Activated T-cell treated with anti-CD3 and anti-CD28 coated beads, Interleukin-2, amount 50 U/mL, for 4 hours (primary cell): ENCODE results near the gene C20orf96. TPM values are rescaled to one million over a fixed set of nuclear protein-coding genes. Genes with fewer than 3 reads are reported as not detected.
A peak's percentile ranks its signal among the peaks of the same experiment; 100 is the strongest.

Experiments
- ATAC-seq, 2 donors: fragments of 200-7000 bp; cut with Tn5 transposase; one replicate each; pipeline ENCODE4 v1.10.0; 2021
- DNase-seq: peaks from one replicate; pipeline ENCODE4 v3.0.0-alpha.2; 2020
- H3K27me3 Mint-ChIP-seq: one replicate; pipeline ENCODE4 v1.8.0; 2021; ENCODE audit warnings: low read depth, mixed read lengths
- H3K36me3 Mint-ChIP-seq: one replicate; pipeline ENCODE4 v1.8.0; 2022; ENCODE audit warnings: mixed read lengths; ENCODE audit not compliant: insufficient read depth
- H3K4me1 Mint-ChIP-seq: one replicate; pipeline ENCODE4 v1.8.0; 2021; ENCODE audit warnings: low read depth, mixed read lengths
- H3K4me3 Mint-ChIP-seq: one replicate; pipeline ENCODE4 v1.8.0; 2021; ENCODE audit warnings: mild to moderate bottlenecking, moderate library complexity, mixed read lengths
- H3K9me3 Mint-ChIP-seq: one replicate; pipeline ENCODE4 v1.8.0; 2021; ENCODE audit warnings: mixed read lengths
- total RNA-seq, 3 donors: library from RNA; stranded (reverse); gene quantifications; one replicate each; pipeline ENCODE4 v1.2.1, GENCODE V29; 2021

Gene C20orf96
- total RNA-seq, 3 donors from 2014 or later: 2.1 to 3.2 (median 3.0) TPM

DNA sequence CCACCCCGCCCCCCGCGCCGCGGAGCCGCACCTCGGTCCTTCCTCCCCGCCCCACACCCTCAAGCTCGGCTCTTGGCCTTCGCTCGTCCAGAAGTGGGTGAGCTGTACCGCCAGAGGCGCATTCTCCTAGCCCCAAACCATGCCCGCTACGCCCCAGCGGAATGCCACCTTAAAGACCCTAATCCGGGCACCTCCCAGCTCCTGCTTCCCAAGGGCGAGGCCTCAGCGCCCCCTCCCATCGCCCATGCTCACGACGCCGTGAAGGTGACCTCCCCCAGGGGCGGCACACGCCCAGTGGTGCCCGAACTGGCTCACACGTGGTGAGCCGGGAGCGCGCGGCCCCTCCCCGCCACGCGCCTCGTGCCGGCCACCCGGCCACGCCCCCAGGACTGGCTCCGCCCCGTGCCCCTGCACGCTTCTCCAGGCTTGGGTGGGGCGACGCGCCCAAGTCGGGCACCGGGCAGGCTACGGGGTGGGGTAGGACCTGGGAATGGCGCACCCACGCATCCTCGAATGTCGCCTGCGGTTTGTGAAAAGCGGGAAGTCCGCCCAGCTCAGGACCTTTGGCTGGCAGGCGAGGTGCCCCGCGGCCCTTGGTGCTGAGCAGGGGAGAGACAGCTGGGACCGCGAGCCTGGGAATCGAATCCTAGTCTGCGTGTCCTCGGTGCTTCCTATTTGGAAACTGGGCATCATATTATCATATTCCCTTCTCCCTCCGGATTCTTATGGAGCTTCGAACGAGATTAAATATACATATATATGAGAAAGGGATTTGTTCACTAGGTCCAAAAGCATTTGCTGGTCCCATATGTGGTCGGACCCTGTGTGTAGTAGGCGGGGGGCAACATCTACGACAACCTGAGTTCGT is 33.9 kb upstream of the C20orf96 start:
- peak; percentile 92 for DNase-seq
- Mint-ChIP-seq H3K9me3 (no peaks in the 10 kb centered on the region), H3K36me3 (no peaks in the 10 kb centered on the region), H3K27me3 (no peaks in the 10 kb centered on the region), H3K4me3 (peak overlapping the region; percentile 87), H3K4me1 (peaks cover 11% of the 10 kb centered on the region)
- ATAC-seq: peak; percentile 70 to 72

DNA sequence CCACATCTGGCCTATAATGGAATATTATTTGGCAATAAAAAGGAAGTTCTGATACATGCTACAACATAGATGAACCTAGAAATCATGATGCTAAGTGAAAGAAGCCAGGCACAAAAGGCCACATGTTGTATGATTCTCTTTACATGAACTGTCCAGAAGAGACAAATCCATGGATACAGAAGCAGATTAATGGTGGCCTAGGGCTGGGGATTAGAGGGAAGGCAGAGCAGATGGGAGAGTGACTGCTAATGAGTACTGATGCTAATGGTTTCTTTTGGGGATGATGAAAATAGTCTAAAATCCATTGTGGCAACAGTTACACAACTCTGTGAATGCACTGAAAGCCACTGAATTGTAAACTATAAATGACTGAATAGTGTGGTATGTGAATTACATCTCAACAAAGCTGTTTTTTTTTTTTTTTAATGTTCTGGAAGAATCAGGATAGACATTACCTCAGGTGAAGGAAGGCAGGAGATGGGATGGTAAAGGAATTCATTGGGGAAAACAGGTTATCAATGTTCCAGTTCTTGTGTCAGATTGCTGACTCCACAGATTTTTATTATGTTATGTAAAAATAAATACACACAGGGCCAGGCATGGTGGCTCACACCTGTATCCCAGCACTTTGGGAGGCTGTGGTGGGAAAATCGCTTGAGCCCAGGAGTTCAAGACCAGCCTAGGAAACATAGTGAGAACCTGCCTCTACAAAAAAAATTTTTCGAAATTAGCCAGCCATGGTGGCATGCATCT is 25.9 kb upstream of the C20orf96 start:
- ATAC-seq (no peak), DNase-seq (no peak)
- Mint-ChIP-seq H3K27me3 (peaks cover 1% of the 10 kb centered on the region), H3K4me1 (no peaks in the 10 kb centered on the region), H3K9me3 (no peaks in the 10 kb centered on the region), H3K36me3 (no peaks in the 10 kb centered on the region), H3K4me3 (no peak overlapping the region)

GRCh38 chr20:313948-314347 is 23.4 kb upstream of the C20orf96 start:
- Mint-ChIP-seq H3K27me3 (peaks cover 1% of the 10 kb centered on the region), H3K36me3 (no peaks in the 10 kb centered on the region), H3K9me3 (no peaks in the 10 kb centered on the region), H3K4me1 (peaks cover 11% of the 10 kb centered on the region), H3K4me3 (no peak overlapping the region)
- ATAC-seq (no peak), DNase-seq (no peak)

GRCh38 chr20:313402-313801 is 22.9 kb upstream of the C20orf96 start:
- DNase-seq (no peak), ATAC-seq (no peak)
- H3K4me3 Mint-ChIP-seq: no peak overlapping the region
- H3K27me3 Mint-ChIP-seq: peaks cover 1% of the 10 kb centered on the region
- peaks cover 11% of the 10 kb centered on the region for H3K4me1 Mint-ChIP-seq
- H3K36me3 Mint-ChIP-seq: no peaks in the 10 kb centered on the region
- H3K9me3 Mint-ChIP-seq: no peaks in the 10 kb centered on the region

GRCh38 chr20:312866-313265 is 22.3 kb upstream of the C20orf96 start:
- H3K4me1 Mint-ChIP-seq: peaks cover 11% of the 10 kb centered on the region
- no peaks in the 10 kb centered on the region for H3K9me3 Mint-ChIP-seq
- H3K27me3 Mint-ChIP-seq: peaks cover 1% of the 10 kb centered on the region
- no peaks in the 10 kb centered on the region for H3K36me3 Mint-ChIP-seq
- ATAC-seq (no peak), DNase-seq (no peak)
- H3K4me3 Mint-ChIP-seq: no peak overlapping the region

DNA sequence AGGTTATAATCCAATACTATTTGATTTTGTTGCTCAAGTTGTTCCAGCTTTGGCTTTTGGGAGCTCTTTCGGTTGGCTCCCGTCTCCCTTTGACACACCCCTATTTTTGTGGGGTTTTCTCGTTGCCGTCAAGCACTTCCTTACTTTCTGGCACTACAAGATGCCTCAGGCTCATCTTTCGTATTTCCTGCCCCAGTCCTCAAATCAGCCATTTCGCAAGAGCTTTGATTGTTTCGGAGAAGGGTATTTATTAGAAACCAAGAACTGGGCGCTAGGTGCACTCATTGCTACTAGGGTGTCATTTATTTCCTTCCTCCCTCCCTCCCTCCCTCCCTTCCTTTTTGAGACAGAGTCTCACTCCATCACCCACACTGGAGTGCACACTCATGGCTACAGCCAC is 21.5 kb upstream of the C20orf96 start:
- ATAC-seq (no peak), DNase-seq (no peak)
- H3K4me3 Mint-ChIP-seq: no peak overlapping the region
- peaks cover 11% of the 10 kb centered on the region for H3K4me1 Mint-ChIP-seq
- no peaks in the 10 kb centered on the region for H3K9me3 Mint-ChIP-seq
- H3K27me3 Mint-ChIP-seq: peaks cover 1% of the 10 kb centered on the region
- no peaks in the 10 kb centered on the region for H3K36me3 Mint-ChIP-seq

GRCh38 chr20:311609-312008 is 21.1 kb upstream of the C20orf96 start:
- Mint-ChIP-seq H3K4me3 (no peak overlapping the region), H3K27me3 (peaks cover 1% of the 10 kb centered on the region), H3K9me3 (no peaks in the 10 kb centered on the region), H3K36me3 (no peaks in the 10 kb centered on the region), H3K4me1 (peaks cover 11% of the 10 kb centered on the region)
- DNase-seq (no peak), ATAC-seq (no peak)

DNA sequence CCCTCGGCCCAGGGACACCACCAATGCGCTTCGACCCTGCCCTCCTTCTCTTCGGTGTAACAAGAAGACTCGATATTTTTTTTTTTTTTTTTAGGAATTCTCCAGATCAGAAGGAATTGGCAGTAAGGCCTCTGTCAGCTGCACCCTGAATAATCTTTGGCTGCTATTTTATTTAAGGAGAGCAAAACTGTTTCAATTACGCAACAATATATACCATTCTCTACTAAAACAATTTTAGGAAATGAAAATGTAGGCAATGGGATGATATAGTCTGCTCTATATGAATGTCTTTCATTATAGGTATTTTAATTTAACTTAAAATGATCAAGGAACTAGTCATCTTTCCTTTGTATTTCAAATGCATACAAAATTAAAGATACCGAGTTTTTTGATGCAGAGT is 20.1 kb upstream of the C20orf96 start:
- Mint-ChIP-seq H3K36me3 (no peaks in the 10 kb centered on the region), H3K27me3 (peaks cover 1% of the 10 kb centered on the region), H3K9me3 (no peaks in the 10 kb centered on the region), H3K4me3 (peak overlapping the region; percentile 76), H3K4me1 (peaks cover 11% of the 10 kb centered on the region)
- DNase-seq (no peak), ATAC-seq (no peak)

GRCh38 chr20:309841-310644 is 19.5 kb upstream of the C20orf96 start:
- Mint-ChIP-seq H3K36me3 (no peaks in the 10 kb centered on the region), H3K27me3 (peaks cover 1% of the 10 kb centered on the region), H3K4me3 (peak overlapping the region; percentile 76), H3K4me1 (peaks cover 11% of the 10 kb centered on the region), H3K9me3 (no peaks in the 10 kb centered on the region)
- ATAC-seq: peak; percentile 100
- peak; percentile 65 for DNase-seq

DNA sequence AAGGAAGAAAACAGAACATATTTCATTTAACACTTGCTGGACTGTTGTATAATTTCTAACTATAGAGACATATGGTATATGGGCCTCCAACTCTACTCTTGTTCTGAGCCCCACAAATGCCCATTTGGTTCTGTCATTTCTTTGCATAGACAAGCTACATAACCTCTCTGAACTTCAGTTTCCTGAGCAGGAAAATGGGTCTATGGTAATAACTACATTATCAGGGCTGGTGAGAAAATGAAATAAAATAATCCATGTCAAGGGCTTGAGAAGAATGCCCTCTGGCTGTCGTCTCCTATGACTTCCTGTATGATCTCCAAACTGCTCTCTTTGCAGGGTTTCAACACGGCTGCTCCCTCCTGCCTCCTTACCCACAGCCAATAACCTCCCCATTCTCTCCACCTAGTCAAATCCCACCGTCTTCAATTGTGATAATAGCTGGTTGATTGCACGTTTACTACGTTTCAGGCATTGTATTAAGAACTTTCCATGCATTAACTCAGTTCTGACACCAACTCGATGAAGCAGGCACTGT is 18.8 kb upstream of the C20orf96 start:
- no peak for ATAC-seq
- H3K9me3 Mint-ChIP-seq: no peaks in the 10 kb centered on the region
- H3K36me3 Mint-ChIP-seq: no peaks in the 10 kb centered on the region
- peaks cover 1% of the 10 kb centered on the region for H3K27me3 Mint-ChIP-seq
- peaks cover 11% of the 10 kb centered on the region for H3K4me1 Mint-ChIP-seq
- H3K4me3 Mint-ChIP-seq: no peak overlapping the region
- DNase-seq: no peak

GRCh38 chr20:308427-309038 is 18.0 kb upstream of the C20orf96 start:
- ATAC-seq (no peak), DNase-seq (no peak)
- no peaks in the 10 kb centered on the region for H3K36me3 Mint-ChIP-seq
- peaks cover 11% of the 10 kb centered on the region for H3K4me1 Mint-ChIP-seq
- H3K27me3 Mint-ChIP-seq: peaks cover 1% of the 10 kb centered on the region
- no peaks in the 10 kb centered on the region for H3K9me3 Mint-ChIP-seq
- H3K4me3 Mint-ChIP-seq: no peak overlapping the region

DNA sequence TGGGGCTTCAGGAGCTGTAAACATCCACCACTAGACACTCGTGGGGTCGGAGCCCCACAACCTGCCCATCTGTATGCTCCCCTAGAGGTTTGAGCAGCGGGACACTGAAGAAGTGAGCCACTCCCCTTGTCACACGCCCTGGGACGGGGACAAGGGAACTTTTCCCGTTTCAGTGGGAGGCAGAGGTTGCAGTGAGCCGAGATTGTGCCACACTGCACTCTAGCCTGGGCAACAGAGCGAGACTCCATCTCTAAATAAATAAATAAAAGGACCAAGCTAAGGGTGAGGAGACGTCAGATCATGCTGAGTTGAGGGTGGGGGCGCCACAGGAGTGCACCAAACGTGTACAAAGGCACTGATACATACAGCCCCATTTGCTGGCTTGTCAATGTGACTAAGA is 15.2 kb upstream of the C20orf96 start:
- peaks cover 6% of the 10 kb centered on the region for H3K36me3 Mint-ChIP-seq
- H3K4me3 Mint-ChIP-seq: no peak overlapping the region
- H3K4me1 Mint-ChIP-seq: peaks cover 25% of the 10 kb centered on the region
- ATAC-seq: no peak
- no peaks in the 10 kb centered on the region for H3K9me3 Mint-ChIP-seq
- no peaks in the 10 kb centered on the region for H3K27me3 Mint-ChIP-seq
- no peak for DNase-seq

GRCh38 chr20:301886-302848 is 11.6 kb upstream of the C20orf96 start:
- peaks cover 22% of the 10 kb centered on the region for H3K36me3 Mint-ChIP-seq
- H3K4me1 Mint-ChIP-seq: peaks cover 33% of the 10 kb centered on the region
- DNase-seq: no peak
- H3K27me3 Mint-ChIP-seq: no peaks in the 10 kb centered on the region
- no peaks in the 10 kb centered on the region for H3K9me3 Mint-ChIP-seq
- no peak overlapping the region for H3K4me3 Mint-ChIP-seq
- peak; percentile 35 to 64 for ATAC-seq
